HepG2 (cell line): Measurements from ENCODE around the gene IFIT2. TPM values are rescaled to one million over a fixed set of nuclear protein-coding genes. Genes with fewer than 3 reads are reported as not detected.

Experiments used
- ATAC-seq: fragments of 200-7000 bp; cut with Tn5 transposase; 3 replicates; pipeline ENCODE4 v1.9.1; 2020; ENCODE audit warnings: mild to moderate bottlenecking, moderate library complexity
- BruUV-seq: library from RNA; stranded (reverse); fragments of 400-500 nt; replicated peaks from 2 replicates; lab custom pipeline; 2021; lab: Mats Ljungman, UMichigan
- CTCF ChIA-PET: fragments of 300-600 bp; formaldehyde crosslinking; extraction: SDS; loops from one replicate; lab custom pipeline; 2021; ENCODE audit warnings: low total read pairs, inconsistent platforms, low intra/inter-chr PET ratio; lab: Yijun Ruan, JAX
- POLR2A ChIA-PET: fragments of 350-600 bp; sonication (Branson Sonifier 250); formaldehyde crosslinking; loops from one replicate; lab custom pipeline; 2020; ENCODE audit warnings: antibody characterized with exemption, inconsistent platforms; lab: Yijun Ruan, JAX
- DNase-seq: peaks from one replicate; pipeline ENCODE4 v3.0.0-alpha.2; 2015; ENCODE audit warnings: low spot score
- FAIRE-seq: peaks from 3 replicates; lab custom pipeline; 2011; peaks lifted over from hg19 to GRCh38; lab: Jason Lieb, UNC
- H2AFZ ChIP-seq: one replicate; pipeline ENCODE4 v1.6.1; 2011; ENCODE audit warnings: low read length, inconsistent platforms
- H3K27ac ChIP-seq: fragments of 300-600 bp; 3 replicates; pipeline ENCODE4 v1.8.0; 2011; ENCODE audit warnings: mixed run types, mild to moderate bottlenecking, mixed read lengths, low read length, inconsistent platforms; ENCODE audit not compliant: insufficient read depth; ENCODE audit errors: extremely low read length
- H3K27me3 ChIP-seq, 2 experiments: fragments of 200-600 bp in 1 of 2; 2 replicates in 1 of 2; 3 replicates in 1 of 2; pipeline versions ENCODE4 v1.6.0 to v1.8.0; 2011; ENCODE audit warnings: low read length in 2 of 2, mild to moderate bottlenecking in 2 of 2, moderate library complexity in 2 of 2, inconsistent platforms in 1 of 2; ENCODE audit not compliant: insufficient read depth in 2 of 2, control insufficient read depth in 1 of 2
- H3K36me3 ChIP-seq, 2 experiments: fragments of 200-600 bp in 1 of 2; replicated peaks in 1 of 2; 2 replicates in 1 of 2; 3 replicates in 1 of 2; pipeline versions ENCODE4 v1.5.1 to v1.8.0; 2011; ENCODE audit warnings: low read length in 2 of 2, inconsistent platforms in 1 of 2; ENCODE audit not compliant: insufficient read depth in 2 of 2, control insufficient read depth in 1 of 2
- H3K4me1 ChIP-seq: 2 replicates; pipeline ENCODE4 v1.5.1; 2012; ENCODE audit warnings: low read length, inconsistent platforms; ENCODE audit not compliant: insufficient read depth
- H3K4me2 ChIP-seq: 2 replicates; pipeline ENCODE4 v1.6.0; 2011; ENCODE audit warnings: low read depth, low read length, inconsistent platforms
- H3K4me3 ChIP-seq, 3 experiments: fragments of 200-600 bp in 1 of 3; sonication (generic), shearing (Covaris generic) in 1 of 3; replicated peaks in 1 of 3; 2 replicates each; pipeline ENCODE4 v1.5.1; 2011 to 2016; ENCODE audit warnings: low read length in 3 of 3, inconsistent platforms in 2 of 3, low read depth in 2 of 3, mild to moderate bottlenecking in 2 of 3, control low read depth in 1 of 3, mixed read lengths in 1 of 3; ENCODE audit not compliant: insufficient read depth in 1 of 3
- H3K79me2 ChIP-seq: one replicate; pipeline ENCODE4 v1.6.1; 2011; ENCODE audit warnings: low read length, inconsistent platforms; ENCODE audit not compliant: insufficient read depth
- H3K9ac ChIP-seq: 2 replicates; pipeline ENCODE4 v1.6.0; 2011; ENCODE audit warnings: mild to moderate bottlenecking, low read depth, low read length, inconsistent platforms; ENCODE audit not compliant: insufficient read depth
- H3K9me3 ChIP-seq: 2 replicates; pipeline ENCODE4 v1.5.1; 2012; ENCODE audit warnings: mild to moderate bottlenecking, low read length
- H4K20me1 ChIP-seq: 2 replicates; pipeline ENCODE4 v1.6.0; 2011; ENCODE audit warnings: inconsistent platforms, mild to moderate bottlenecking, low read length, moderate library complexity; ENCODE audit not compliant: insufficient read depth
- MEIS1 ChIP-seq: sonication (generic); formaldehyde crosslinking; IDR thresholded peaks from 2 replicates; pipeline ENCODE4 v1.9.0; 2021; ENCODE audit warnings: mild to moderate bottlenecking, missing genetic modification reagents, moderate library complexity, borderline replicate concordance
- PLSCR1 ChIP-seq: sonication (generic); formaldehyde crosslinking; IDR thresholded peaks from 2 replicates; pipeline ENCODE4 v1.5.0; 2020; ENCODE audit warnings: missing genetic modification reagents, mild to moderate bottlenecking, borderline replicate concordance
- SKI ChIP-seq: fragments of 450-650 bp; IDR thresholded peaks from one replicate; pipeline ENCODE4 v1.6.1; 2018; ENCODE audit warnings: mild to moderate bottlenecking; ENCODE audit not compliant: partially characterized antibody
- THAP9 ChIP-seq: sonication (generic); formaldehyde crosslinking; IDR thresholded peaks from 2 replicates; pipeline ENCODE4; 2020; ENCODE audit warnings: missing genetic modification reagents, mild to moderate bottlenecking, borderline replicate concordance
- ZBTB46 ChIP-seq: sonication (generic); formaldehyde crosslinking; IDR thresholded peaks from 2 replicates; pipeline ENCODE4 v1.4.0; 2020; ENCODE audit warnings: mild to moderate bottlenecking, missing genetic modification reagents, borderline replicate concordance
- ZNF318 ChIP-seq: sonication (generic); formaldehyde crosslinking; IDR thresholded peaks from 2 replicates; pipeline ENCODE4 v1.4.0; 2020; ENCODE audit warnings: mild to moderate bottlenecking, missing genetic modification reagents
- ZNF331 ChIP-seq: sonication (generic); formaldehyde crosslinking; IDR thresholded peaks from 2 replicates; pipeline ENCODE4 v1.4.0; 2020; ENCODE audit warnings: missing genetic modification reagents
- ZNF605 ChIP-seq: sonication (generic); formaldehyde crosslinking; IDR thresholded peaks from 2 replicates; pipeline ENCODE4 v1.8.0; 2022; ENCODE audit warnings: mild to moderate bottlenecking, missing genetic modification reagents
- WGBS: methylation state at CpG from one replicate; pipeline ENCODE4 v1.1.6; 2017; ENCODE audit warnings: low lambda C conversion rate; 5-methylcytosine and 5-hydroxymethylcytosine counted together
- in situ Hi-C: cut with HindIII; loops from 2 replicates; pipeline ENCODE4 v1.10.0; 2017; ENCODE audit warnings: low pct_unique_long_range_greater_than_20kb; ENCODE audit not compliant: extremely low pct_ligation_motif_present
- intact Hi-C: fragments of 100-400 bp; cut with micrococcal nuclease; formaldehyde crosslinking; loops from one replicate; pipeline ENCODE4 v1.10.0; 2022; ENCODE audit not compliant: unreplicated experiment
- polyA plus RNA-seq, 8 experiments: library from polyadenylated mRNA; depleted of rRNA in 3 of 8; stranded (reverse) in 7 of 8; unstranded in 1 of 8; fragments of >200 nt; fragmentation: Illumina TruSeq in 4 of 8; extraction: Trizol in 4 of 8; gene quantifications; 2 replicates each; pipeline versions ENCODE4 v1.2.1 to v1.2.3, GENCODE V29; 2011 to 2016; ENCODE audit warnings: low read depth in 4 of 8, missing spikeins in 1 of 8, mixed read lengths in 1 of 8; ENCODE audit not compliant: insufficient read depth in 1 of 8
- total RNA-seq, 5 experiments: library from RNA; depleted of rRNA; stranded (reverse); fragments of >200 nt; fragmentation: Illumina TruSeq; extraction: Trizol; gene quantifications; 2 replicates each; pipeline ENCODE4 v1.2.3, GENCODE V29; 2016; ENCODE audit warnings: low read depth in 1 of 5

Gene IFIT2
- total and polyA plus RNA-seq, 2 of the 13 experiments (the other 11 are each of a cell fraction or from before 2014, with no cell fraction given), result 0.04 to 0.15 TPM

- FAIRE-seq (peak; percentile 75), DNase-seq (peak; percentile 41), ATAC-seq (peak; percentile 75)
- H3K9me3 ChIP-seq, result no peaks in the 10 kb centered on the region
- H3K9ac ChIP-seq, result peak overlapping the region; percentile 45
- peak overlapping the region; percentile 58 for H3K27ac ChIP-seq
- BruUV-seq, result TSS peak; percentile 53
- in situ Hi-C loops, result no loop called here
- H3K4me2 ChIP-seq, result peak overlapping the region; percentile 69
- no peaks in the 10 kb centered on the region for H3K27me3 ChIP-seq
- peaks cover 53% of the 10 kb centered on the region for H3K4me1 ChIP-seq
- H3K79me2 ChIP-seq, result no peaks in the 10 kb centered on the region
- ChIA-PET CTCF (no interaction called here), POLR2A (interaction anchor here (1.2 to 1.7 kb wide), 4 partner anchors 15 to 314 kb away, joined by 3 to 8 read pairs (median 4); no protein-coding TSS in a partner anchor)
- intact Hi-C loops, result no loop called here
- H3K36me3 ChIP-seq, result no peaks in the 10 kb centered on the region
- WGBS, result 3% methylated on average over 5 of the region's 5 CpGs
- H4K20me1 ChIP-seq, result no peaks in the 10 kb centered on the region
- peak overlapping the region; percentile 42 to 55 (median 47); a peak in 5 of 6 replicates for H3K4me3 ChIP-seq
- H2AFZ ChIP-seq, result peak overlapping the region; percentile 88
- TF ChIP-seq THAP9 (no peak), ZNF605 (CRISPR knock-in tag) (no peak), PLSCR1 (no peak), SKI (no peak), MEIS1 (CRISPR knock-in tag) (no peak), ZNF318 (CRISPR knock-in tag) (no peak), ZBTB46 (no peak), ZNF331 (CRISPR knock-in tag) (peak; percentile 52; the same call in 1 of the 2 replicates)
These were observed 30.3 kb downstream of the IFIT2 start for GRCh38 chr10:89332123-89332633.
